PC-9 (cell line): ENCODE results near the gene VWA5B2. TPM values are rescaled to one million over a fixed set of nuclear protein-coding genes. Genes with fewer than 3 reads are reported as not detected.

Source experiments
- BruUV-seq: library from RNA; stranded (reverse); fragments of 400-500 nt; replicated peaks from 2 replicates; lab custom pipeline; 2021; lab: Mats Ljungman, UMichigan
- CTCF ChIA-PET: fragments of 300-600 bp; sonication (Branson Sonifier 250); formaldehyde crosslinking; loops from one replicate; lab custom pipeline; 2022; ENCODE audit warnings: antibody characterized with exemption; lab: Charles Lee
- POLR2A ChIA-PET: fragments of 300-600 bp; sonication (Branson Sonifier 250); formaldehyde crosslinking; loops from one replicate; lab custom pipeline; 2022; ENCODE audit warnings: antibody characterized with exemption; ENCODE audit not compliant: unreplicated experiment; lab: Charles Lee
- DNase-seq, 2 experiments: peaks; one replicate each; pipeline versions ENCODE4 v3.0.0 to v3.0.0-alpha.2; 2015 to 2022; ENCODE audit warnings: mixed read lengths in 1 of 2
- H2AFZ ChIP-seq: fragments of 200-600 bp; sonication (generic); 2 replicates; pipeline ENCODE4 v1.8.1; 2017; ENCODE audit warnings: antibody characterized with exemption
- H3F3A ChIP-seq: fragments of 200-600 bp; sonication (generic); 2 replicates; pipeline ENCODE4 v1.8.1; 2017; ENCODE audit warnings: antibody characterized with exemption, mild to moderate bottlenecking, low read depth; ENCODE audit not compliant: insufficient read depth
- H3K27ac ChIP-seq: fragments of 200-600 bp; sonication (generic); 2 replicates; pipeline ENCODE4 v1.6.1; 2016; ENCODE audit warnings: mixed run types
- H3K27me3 ChIP-seq: fragments of 200-600 bp; sonication (generic); 2 replicates; pipeline ENCODE4 v1.6.1; 2016; ENCODE audit warnings: low read depth, mixed run types; ENCODE audit not compliant: insufficient read depth
- H3K36me3 ChIP-seq: fragments of 200-600 bp; sonication (generic); 2 replicates; pipeline ENCODE4 v1.6.1; 2016; ENCODE audit warnings: low read depth, mixed run types
- H3K4me1 ChIP-seq: fragments of 200-600 bp; sonication (generic); replicated peaks from 2 replicates; pipeline ENCODE4 v1.6.1; 2016; ENCODE audit warnings: mixed run types; ENCODE audit not compliant: insufficient read depth
- H3K4me2 ChIP-seq: fragments of 200-600 bp; sonication (generic); 2 replicates; pipeline ENCODE4 v1.6.1; 2017; ENCODE audit warnings: mixed run types
- H3K4me3 ChIP-seq: fragments of 200-600 bp; sonication (generic); 2 replicates; pipeline ENCODE4 v1.6.1; 2016; ENCODE audit warnings: mixed run types
- H3K79me2 ChIP-seq: fragments of 200-600 bp; sonication (generic); 2 replicates; pipeline ENCODE4 v1.6.1; 2017; ENCODE audit warnings: low read depth, mixed run types
- H3K9me2 ChIP-seq: fragments of 200-600 bp; sonication (generic); 2 replicates; pipeline ENCODE4 v1.8.1; 2017; ENCODE audit warnings: mild to moderate bottlenecking; ENCODE audit not compliant: insufficient read depth
- H3K9me3 ChIP-seq: fragments of 200-600 bp; sonication (generic); 2 replicates; pipeline ENCODE4 v1.8.1; 2016; ENCODE audit warnings: low read depth; ENCODE audit not compliant: insufficient read depth
- H4K20me1 ChIP-seq: fragments of 200-600 bp; sonication (generic); 2 replicates; pipeline ENCODE4 v1.8.1; 2017; ENCODE audit not compliant: insufficient read depth
- EZH2 ChIP-seq: fragments of 200-600 bp; sonication (generic); IDR thresholded peaks from 2 replicates; pipeline ENCODE4 v1.8.0; 2017; ENCODE audit warnings: antibody characterized with exemption, low read depth
- intact Hi-C: fragments of 100-400 bp; cut with micrococcal nuclease; formaldehyde crosslinking; loops from one replicate; pipeline ENCODE4 v1.10.0; 2022; ENCODE audit not compliant: unreplicated experiment
- total RNA-seq: library from RNA; stranded (reverse); gene quantifications from 2 replicates; pipeline ENCODE4 v1.2.3, GENCODE V29; 2021
- TF ChIP-seq, protein P1 (sequence below): fragments of 200-600 bp; sonication (generic); conservative IDR thresholded peaks from 2 replicates; pipeline ENCODE4 v1.6.1; 2017; ENCODE audit warnings: mixed run types, antibody characterized with exemption, mild to moderate bottlenecking, moderate library complexity

The VWA5B2 gene
- total RNA-seq, 1 experiment from 2014 or later: 0.76 TPM

DNA sequence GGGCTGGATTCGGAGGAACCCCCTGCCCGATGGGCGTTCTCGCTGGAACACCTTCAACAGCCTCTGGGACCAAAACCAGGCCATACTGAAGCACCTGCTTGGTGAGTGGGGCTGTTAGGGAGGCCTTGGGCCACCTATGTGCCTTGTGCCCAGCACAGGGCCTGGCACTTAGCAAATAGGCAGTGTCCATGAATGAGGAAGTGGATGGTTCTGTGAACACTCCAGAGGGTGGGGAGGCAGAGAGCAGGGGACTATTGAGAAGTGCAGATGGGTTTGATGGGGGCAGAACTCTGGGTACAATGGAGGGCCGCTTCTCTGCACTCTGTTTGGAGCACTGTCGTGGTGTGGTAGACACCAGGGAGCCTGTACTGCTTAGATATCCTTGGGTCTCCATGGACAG, 48.0 kb downstream of the VWA5B2 start:
- no peaks in the 10 kb centered on the region for H3K9me2 ChIP-seq
- no peak overlapping the region for H3K27ac ChIP-seq
- ChIA-PET CTCF (no interaction called here), POLR2A (interaction anchor here (0.6 kb wide), 1 partner anchor 74 kb away, joined by 8 read pairs; no protein-coding TSS in a partner anchor)
- H3K4me1 ChIP-seq: no peaks in the 10 kb centered on the region
- no peaks in the 10 kb centered on the region for H3K79me2 ChIP-seq
- H3K4me2 ChIP-seq: no peak overlapping the region
- H3K36me3 ChIP-seq: no peaks in the 10 kb centered on the region
- DNase-seq: no peak
- BruUV-seq: no TSS peak
- H3F3A ChIP-seq: no peaks in the 10 kb centered on the region
- H3K9me3 ChIP-seq: no peaks in the 10 kb centered on the region
- no peaks in the 10 kb centered on the region for H4K20me1 ChIP-seq
- TF ChIP-seq, protein P1, sequence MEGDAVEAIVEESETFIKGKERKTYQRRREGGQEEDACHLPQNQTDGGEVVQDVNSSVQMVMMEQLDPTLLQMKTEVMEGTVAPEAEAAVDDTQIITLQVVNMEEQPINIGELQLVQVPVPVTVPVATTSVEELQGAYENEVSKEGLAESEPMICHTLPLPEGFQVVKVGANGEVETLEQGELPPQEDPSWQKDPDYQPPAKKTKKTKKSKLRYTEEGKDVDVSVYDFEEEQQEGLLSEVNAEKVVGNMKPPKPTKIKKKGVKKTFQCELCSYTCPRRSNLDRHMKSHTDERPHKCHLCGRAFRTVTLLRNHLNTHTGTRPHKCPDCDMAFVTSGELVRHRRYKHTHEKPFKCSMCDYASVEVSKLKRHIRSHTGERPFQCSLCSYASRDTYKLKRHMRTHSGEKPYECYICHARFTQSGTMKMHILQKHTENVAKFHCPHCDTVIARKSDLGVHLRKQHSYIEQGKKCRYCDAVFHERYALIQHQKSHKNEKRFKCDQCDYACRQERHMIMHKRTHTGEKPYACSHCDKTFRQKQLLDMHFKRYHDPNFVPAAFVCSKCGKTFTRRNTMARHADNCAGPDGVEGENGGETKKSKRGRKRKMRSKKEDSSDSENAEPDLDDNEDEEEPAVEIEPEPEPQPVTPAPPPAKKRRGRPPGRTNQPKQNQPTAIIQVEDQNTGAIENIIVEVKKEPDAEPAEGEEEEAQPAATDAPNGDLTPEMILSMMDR: no peak
- TF ChIP-seq EZH2: no peak
- no peak overlapping the region for H2AFZ ChIP-seq
- intact Hi-C loops: no loop called here
- H3K4me3 ChIP-seq: no peak overlapping the region
- H3K27me3 ChIP-seq: peaks cover 49% of the 10 kb centered on the region

GRCh38 chr3:184282941-184283340, 53.6 kb downstream of the VWA5B2 start:
- Histone ChIP-seq H4K20me1 (no peaks in the 10 kb centered on the region), H3K4me2 (no peak overlapping the region), H3K27me3 (peaks cover 28% of the 10 kb centered on the region), H2AFZ (no peak overlapping the region), H3K79me2 (no peaks in the 10 kb centered on the region), H3F3A (no peaks in the 10 kb centered on the region), H3K4me1 (no peaks in the 10 kb centered on the region), H3K9me3 (no peaks in the 10 kb centered on the region), H3K27ac (no peak overlapping the region), H3K4me3 (no peak overlapping the region), H3K36me3 (no peaks in the 10 kb centered on the region), H3K9me2 (no peaks in the 10 kb centered on the region)
- ChIA-PET CTCF (no interaction called here), POLR2A (no interaction called here)
- BruUV-seq: no TSS peak
- no peak for DNase-seq
- intact Hi-C loops: loop anchor here (10.0 kb wide), 1 partner anchor 818 kb away; no protein-coding TSS in a partner anchor
- TF ChIP-seq, protein P1: no peak
- TF ChIP-seq EZH2: no peak

- H4K20me1 ChIP-seq: no peaks in the 10 kb centered on the region
- intact Hi-C loops: loop anchor here (1.0 to 10.0 kb wide), 2 partner anchors 138 to 819 kb away; no protein-coding TSS in a partner anchor
- DNase-seq: no peak
- TF ChIP-seq, protein P1: no peak
- no peak for TF ChIP-seq EZH2
- H3K27ac ChIP-seq: no peak overlapping the region
- no peak overlapping the region for H3K4me2 ChIP-seq
- H3K36me3 ChIP-seq: no peaks in the 10 kb centered on the region
- H3K4me3 ChIP-seq: no peak overlapping the region
- no peaks in the 10 kb centered on the region for H3K79me2 ChIP-seq
- peaks cover 21% of the 10 kb centered on the region; the same call in 1 of the 2 replicates for H3K27me3 ChIP-seq
- ChIA-PET POLR2A (interaction anchor here (0.6 kb wide), 1 partner anchor 1077 kb away, joined by 3 read pairs; no protein-coding TSS in a partner anchor), CTCF (interaction anchor here (0.7 to 1.6 kb wide), 2 partner anchors 120 to 388 kb away, joined by 7 to 12 read pairs; no protein-coding TSS in a partner anchor)
- BruUV-seq: no TSS peak
- no peaks in the 10 kb centered on the region for H3F3A ChIP-seq
- H2AFZ ChIP-seq: no peak overlapping the region
- H3K4me1 ChIP-seq: no peaks in the 10 kb centered on the region
- no peaks in the 10 kb centered on the region for H3K9me2 ChIP-seq
- H3K9me3 ChIP-seq: no peaks in the 10 kb centered on the region
Observed at GRCh38 chr3:184283681-184284080, 54.3 kb downstream of the VWA5B2 start.
